ENCODE measurements around the gene JAZF1.

The JAZF1 gene

DNA sequence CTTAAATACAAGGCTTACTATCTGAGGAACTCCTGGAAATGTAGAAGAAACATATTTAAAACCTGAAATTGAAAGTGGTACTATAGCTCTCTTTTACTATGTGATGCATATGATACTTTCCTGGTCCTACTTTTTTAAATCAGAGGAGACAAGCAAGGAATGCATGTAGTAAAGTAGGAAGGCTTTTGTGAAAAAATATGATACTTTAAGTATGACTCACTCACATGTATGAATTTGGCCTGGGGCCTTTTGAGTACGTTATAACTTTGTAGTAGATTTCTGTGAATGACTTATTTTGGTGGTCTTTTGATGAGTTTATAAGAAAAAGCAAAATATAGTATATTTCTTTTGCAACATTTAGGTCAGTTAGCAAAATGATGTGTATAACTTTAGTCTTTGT lies 386.8 kb downstream of the JAZF1 start:
- no peak overlapping the region for H3K4me3 ChIP-seq (ENCODE audit: low read length)
- no peak for DNase-seq (ENCODE audit: low read depth)
- TF ChIP-seq, protein P1, sequence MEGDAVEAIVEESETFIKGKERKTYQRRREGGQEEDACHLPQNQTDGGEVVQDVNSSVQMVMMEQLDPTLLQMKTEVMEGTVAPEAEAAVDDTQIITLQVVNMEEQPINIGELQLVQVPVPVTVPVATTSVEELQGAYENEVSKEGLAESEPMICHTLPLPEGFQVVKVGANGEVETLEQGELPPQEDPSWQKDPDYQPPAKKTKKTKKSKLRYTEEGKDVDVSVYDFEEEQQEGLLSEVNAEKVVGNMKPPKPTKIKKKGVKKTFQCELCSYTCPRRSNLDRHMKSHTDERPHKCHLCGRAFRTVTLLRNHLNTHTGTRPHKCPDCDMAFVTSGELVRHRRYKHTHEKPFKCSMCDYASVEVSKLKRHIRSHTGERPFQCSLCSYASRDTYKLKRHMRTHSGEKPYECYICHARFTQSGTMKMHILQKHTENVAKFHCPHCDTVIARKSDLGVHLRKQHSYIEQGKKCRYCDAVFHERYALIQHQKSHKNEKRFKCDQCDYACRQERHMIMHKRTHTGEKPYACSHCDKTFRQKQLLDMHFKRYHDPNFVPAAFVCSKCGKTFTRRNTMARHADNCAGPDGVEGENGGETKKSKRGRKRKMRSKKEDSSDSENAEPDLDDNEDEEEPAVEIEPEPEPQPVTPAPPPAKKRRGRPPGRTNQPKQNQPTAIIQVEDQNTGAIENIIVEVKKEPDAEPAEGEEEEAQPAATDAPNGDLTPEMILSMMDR (conservative IDR thresholded peaks at IDR 0.05; ENCODE audit: low read length) = no peak

DNA sequence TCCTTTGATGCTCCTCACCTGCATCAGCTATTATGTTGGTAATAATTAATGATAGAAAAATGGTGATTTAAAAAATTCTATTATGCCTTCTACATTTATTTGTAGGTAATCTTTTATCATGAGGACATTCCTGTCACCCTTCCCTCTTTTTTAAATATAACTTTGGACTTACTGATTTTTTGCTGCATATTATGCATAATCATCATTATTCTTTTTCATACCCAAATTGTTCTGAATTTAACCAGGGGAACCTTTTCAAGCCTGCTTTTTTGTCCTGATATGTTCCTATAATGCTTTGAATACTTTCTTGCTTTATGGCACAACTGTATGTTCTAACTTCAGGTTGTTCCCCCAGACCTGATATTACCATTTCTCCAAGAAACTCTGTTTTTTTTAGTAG lies 392.2 kb downstream of the JAZF1 start:
- H3K4me3 ChIP-seq (ENCODE audit: low read length) = no peak overlapping the region
- TF ChIP-seq, protein P1 (conservative IDR thresholded peaks at IDR 0.05; ENCODE audit: low read length) = no peak
- DNase-seq (ENCODE audit: low read depth) = no peak

DNA sequence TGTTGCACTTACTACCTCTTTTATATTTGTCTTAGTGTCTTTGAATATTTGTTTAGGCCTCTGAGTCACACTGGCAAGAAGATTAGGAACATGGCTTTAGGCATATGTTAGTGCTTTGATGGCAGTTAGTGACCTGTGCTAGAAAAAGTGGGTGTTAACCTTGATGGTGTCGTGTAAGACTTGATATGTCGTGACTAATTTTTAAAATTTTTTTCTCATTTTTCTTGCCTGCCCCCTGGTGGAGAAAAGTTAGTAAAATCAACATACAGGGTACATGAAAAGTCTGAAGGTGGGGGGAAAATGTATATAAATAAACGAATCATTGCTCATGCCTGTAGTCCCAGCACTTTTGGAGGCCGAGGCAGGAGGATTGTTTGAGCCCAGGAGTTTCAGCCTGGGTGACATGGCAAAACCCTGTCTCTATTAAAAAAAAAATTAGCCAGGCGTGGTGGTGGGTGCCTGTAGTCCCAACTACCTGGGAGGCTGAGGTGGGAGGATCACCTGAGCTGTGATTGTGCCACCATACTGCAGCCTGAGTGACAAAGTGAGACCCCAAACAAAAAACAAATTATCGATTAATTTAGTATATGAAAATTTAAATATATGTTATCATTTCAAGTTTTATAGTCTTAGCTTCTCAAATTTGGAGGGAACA lies 396.1 kb downstream of the JAZF1 start:
- no peak overlapping the region for H3K4me3 ChIP-seq (ENCODE audit: low read length)
- DNase-seq (ENCODE audit: low read depth) = peak; percentile 54

DNA sequence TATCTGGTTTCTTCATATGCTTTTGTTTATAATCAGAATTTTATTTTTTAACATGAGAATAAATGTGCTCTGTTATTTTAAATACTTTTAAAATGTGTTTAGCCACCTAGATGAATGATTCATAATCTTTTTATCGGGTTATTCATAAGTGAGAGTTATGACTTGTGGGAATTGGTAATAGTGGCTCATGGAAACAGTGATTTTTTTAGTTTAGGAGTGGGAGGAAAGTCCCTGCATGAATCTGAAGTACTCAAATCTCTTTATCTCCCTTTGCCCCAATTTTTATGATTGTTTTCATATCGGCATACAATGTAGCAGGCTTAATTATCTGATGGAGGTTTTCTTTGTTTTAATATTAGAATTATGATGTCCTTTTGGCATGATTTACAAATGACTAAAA lies 397.7 kb downstream of the JAZF1 start:
- no peak for DNase-seq (ENCODE audit: low read depth)
- no peak overlapping the region for H3K4me3 ChIP-seq (ENCODE audit: low read length)
- TF ChIP-seq, protein P1 (conservative IDR thresholded peaks at IDR 0.05; ENCODE audit: low read length) = no peak

More for the DNA sequence above, 396.1 kb downstream of the JAZF1 start:
- TF ChIP-seq, protein P1 (conservative IDR thresholded peaks at IDR 0.05; ENCODE audit: low read length) = peak; percentile 62

DNA sequence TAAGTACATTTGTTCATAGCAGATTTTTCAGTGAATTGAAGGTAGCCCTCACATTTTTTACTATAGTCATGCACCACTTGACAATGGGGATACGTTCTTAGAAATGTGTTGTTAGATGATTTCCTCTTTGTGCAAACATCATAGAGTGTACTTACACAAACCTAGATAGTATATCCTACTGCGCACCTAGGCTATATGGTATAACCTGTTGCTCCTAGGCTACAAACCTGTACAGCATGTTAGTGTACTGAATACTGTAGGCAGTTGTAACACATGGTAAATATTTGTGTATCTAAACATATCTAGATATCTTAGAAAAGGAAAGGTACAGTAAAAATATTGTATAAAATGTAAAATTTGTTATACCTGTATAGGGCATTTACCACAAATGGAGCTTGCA lies 399.4 kb downstream of the JAZF1 start:
- TF ChIP-seq, protein P1 (conservative IDR thresholded peaks at IDR 0.05; ENCODE audit: low read length) = no peak
- no peak overlapping the region for H3K4me3 ChIP-seq (ENCODE audit: low read length)
- DNase-seq (ENCODE audit: low read depth) = no peak
